ENCODE measurements around the gene C15orf62.
A peak's percentile ranks its signal among the peaks of the same experiment; 100 is the strongest.

The C15orf62 gene

GRCh38 chr15:40769274-40770146 lies at the start of gene C15orf62:
TSS of gene C15orf62 (plus strand) at chr15:40769980. CDS start at chr15:40770496, 516 bp downstream.
- H3K27ac ChIP-seq = no peak within 1 kb of the TSS
- no peak for TF ChIP-seq CTCF (conservative IDR thresholded peaks at IDR 0.05)
- TF ChIP-seq ZFX (IDR thresholded peaks at IDR 0.05) = no peak

GRCh38 chr15:40721701-40722100 lies 48.1 kb upstream of the C15orf62 start:
- H3K27ac ChIP-seq = no peak overlapping the region
- TF ChIP-seq ZFX (IDR thresholded peaks at IDR 0.05) (no peak), CTCF (conservative IDR thresholded peaks at IDR 0.05) (no peak)

- H3K27ac ChIP-seq = no peak overlapping the region
- TF ChIP-seq CTCF (conservative IDR thresholded peaks at IDR 0.05) (no peak), ZFX (IDR thresholded peaks at IDR 0.05) (no peak)
Observed at GRCh38 chr15:40722354-40722753, 47.4 kb upstream of the C15orf62 start.

- H3K27ac ChIP-seq = no peak overlapping the region
- TF ChIP-seq ZFX (IDR thresholded peaks at IDR 0.05) = no peak
- TF ChIP-seq CTCF (conservative IDR thresholded peaks at IDR 0.05) = no peak
Observed at GRCh38 chr15:40722934-40723333, 46.8 kb upstream of the C15orf62 start.

- no peak overlapping the region for H3K27ac ChIP-seq
- no peak for TF ChIP-seq ZFX (IDR thresholded peaks at IDR 0.05)
- TF ChIP-seq CTCF (conservative IDR thresholded peaks at IDR 0.05) = no peak
Observed at GRCh38 chr15:40723919-40724318, 45.9 kb upstream of the C15orf62 start.

- TF ChIP-seq ZFX (IDR thresholded peaks at IDR 0.05) (no peak), CTCF (conservative IDR thresholded peaks at IDR 0.05) (no peak)
- no peak overlapping the region for H3K27ac ChIP-seq
Observed at GRCh38 chr15:40731034-40731433, 38.7 kb upstream of the C15orf62 start.

- TF ChIP-seq ZFX (IDR thresholded peaks at IDR 0.05) = no peak
- TF ChIP-seq CTCF (conservative IDR thresholded peaks at IDR 0.05) = no peak
- peak overlapping the region; percentile 94 for H3K27ac ChIP-seq
Observed at GRCh38 chr15:40736575-40736974, 33.2 kb upstream of the C15orf62 start.
